RPMI8226 (cell line): ENCODE data around the gene MYH9.

Experiments used
- DNase-seq: peaks from one replicate; pipeline ENCODE4 v3.0.0-alpha.2; 2015

Gene MYH9

DNA sequence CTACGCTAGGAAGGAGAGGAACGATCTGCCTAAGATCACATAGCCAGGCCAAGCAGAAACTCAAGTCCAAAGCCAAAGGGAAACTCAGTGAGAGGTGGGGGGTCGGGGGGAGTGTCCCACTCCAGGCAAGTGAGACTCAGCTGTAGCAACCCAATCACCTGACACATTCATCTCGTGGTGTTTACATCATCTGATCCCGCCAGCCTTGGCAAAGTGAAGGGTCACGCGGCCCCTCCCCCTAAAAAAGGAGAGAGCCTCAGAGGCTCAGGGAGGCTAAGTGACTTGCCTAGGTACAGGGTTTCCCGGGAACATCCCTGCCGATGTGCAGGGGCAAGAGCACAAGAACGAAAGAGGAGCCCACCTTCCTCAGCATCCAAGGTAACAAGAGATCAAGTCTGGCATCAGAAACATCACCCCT is 21.5 kb downstream of the MYH9 start:
- DNase-seq: no peak

DNA sequence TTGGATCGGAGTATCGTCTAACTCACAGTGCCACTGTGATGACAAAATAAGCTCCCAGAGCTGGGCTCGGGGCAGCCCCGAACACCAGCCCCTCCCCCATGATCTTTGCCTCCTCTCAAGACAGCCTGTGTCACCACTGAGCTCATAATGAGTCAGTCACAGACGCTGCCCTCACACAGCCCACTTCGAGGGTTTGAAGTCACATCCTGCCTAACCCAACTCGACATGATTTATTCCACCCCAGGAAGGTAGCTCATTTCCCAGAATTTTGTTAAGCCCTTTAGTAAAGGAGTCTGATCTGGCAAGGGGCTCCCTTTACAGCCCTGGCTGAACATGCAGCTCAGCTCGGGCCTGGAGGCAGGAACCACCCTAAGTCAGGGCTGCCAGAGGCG is 22.8 kb downstream of the MYH9 start:
- DNase-seq: no peak

DNA sequence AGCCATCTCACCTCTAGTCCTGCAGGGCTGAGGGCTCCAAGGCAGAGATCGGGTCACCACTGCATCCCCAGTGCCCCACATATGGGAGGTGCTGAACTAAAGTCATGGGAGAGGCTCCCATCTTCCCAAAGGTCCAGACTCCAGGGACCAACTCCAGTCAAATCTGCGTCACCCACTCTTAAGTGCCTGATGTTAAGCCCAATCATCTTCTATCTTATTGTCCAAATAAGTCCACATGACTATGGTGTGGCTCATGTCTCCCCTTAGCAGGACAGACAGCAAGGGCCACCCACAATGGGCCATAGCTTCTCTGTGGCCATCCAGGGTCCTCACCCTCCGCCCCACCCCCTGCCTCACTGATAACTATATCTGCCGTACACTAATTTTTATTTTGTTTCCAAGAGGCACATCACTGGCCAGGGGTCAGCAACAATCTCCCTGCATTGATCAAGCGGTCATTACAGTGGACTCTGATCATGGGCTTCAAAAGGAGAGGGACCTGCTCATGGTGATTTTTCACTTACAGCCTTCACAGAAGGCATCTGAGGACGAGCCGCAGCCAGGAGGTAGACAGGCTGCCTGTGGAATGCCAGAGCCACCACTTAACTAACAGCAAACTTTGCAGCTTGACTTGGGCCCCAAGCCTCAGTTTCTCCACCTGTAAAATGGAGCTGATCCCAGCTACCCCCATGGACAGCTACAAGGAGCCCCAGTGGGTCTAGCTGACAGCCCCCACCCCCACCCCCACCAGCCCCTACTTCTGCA is 23.3 kb downstream of the MYH9 start:
- DNase-seq: no peak

DNA sequence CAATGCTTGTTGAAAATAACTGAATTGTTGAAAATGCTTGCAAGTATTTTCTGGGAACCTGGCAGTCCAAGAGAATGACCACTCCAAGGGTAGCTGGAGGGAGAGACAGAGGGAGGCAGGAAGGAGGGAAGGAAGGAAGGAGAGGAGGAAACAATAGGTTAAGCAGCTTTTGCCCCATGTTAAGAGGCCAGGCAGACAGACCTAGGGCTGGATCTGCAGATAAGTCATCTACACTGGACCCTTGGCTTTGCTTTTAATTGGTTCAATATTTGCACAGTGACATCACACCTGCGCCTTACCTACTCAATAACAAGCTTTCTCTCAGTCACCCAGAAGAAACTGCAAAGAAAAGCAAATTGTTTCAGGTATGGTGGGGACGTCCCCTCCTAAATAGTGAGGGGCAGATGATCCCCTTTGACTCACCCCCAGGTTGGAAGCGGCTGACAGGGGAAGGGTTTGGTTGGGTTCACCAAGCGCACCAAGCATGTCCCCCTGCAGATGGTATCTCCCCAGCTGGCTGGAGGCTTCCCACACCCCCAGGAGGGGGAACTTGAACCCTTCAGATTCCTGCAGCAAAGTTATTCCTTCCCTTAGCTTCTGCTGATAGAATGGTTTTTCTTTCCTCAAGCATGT is 24.3 kb downstream of the MYH9 start:
- DNase-seq: no peak

DNA sequence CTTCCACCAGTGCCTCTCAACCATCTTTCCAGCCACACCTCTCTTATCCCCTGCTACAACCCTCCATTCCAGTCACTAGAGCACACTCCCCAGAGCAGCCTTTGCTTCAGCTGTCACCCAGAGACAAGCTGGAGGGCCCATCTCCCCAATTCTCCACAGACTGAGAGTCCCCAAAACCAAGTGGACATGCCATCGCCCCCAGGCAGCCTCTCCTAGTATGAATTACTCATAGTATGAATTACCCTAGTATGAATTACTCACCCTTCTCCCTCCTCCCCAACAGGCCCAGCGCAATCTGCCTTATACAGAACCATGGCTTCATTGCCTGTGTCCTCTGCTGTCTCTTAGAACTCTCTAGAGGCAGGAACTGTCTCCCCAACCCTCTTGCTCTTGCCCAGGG is 24.8 kb downstream of the MYH9 start:
- no peak for DNase-seq

DNA sequence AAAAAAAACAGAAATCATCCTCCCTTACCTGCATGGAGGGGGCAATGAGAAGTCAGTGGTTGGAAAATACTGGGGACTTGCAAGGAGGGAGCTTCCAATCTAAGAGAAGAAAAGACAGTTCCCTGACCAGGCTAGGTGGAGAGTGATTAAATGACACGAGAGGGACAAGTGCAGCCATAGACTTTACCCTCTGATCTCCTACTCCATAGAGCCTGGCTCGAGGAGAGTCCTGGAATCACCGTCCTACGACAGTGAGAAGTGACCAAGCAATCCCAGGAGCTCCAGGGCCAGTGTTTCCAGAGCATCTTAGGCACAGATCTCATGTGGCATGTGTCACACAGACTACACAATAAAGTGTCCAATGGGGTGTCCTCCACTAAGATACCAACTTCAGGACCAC is 25.7 kb downstream of the MYH9 start:
- DNase-seq: no peak

DNA sequence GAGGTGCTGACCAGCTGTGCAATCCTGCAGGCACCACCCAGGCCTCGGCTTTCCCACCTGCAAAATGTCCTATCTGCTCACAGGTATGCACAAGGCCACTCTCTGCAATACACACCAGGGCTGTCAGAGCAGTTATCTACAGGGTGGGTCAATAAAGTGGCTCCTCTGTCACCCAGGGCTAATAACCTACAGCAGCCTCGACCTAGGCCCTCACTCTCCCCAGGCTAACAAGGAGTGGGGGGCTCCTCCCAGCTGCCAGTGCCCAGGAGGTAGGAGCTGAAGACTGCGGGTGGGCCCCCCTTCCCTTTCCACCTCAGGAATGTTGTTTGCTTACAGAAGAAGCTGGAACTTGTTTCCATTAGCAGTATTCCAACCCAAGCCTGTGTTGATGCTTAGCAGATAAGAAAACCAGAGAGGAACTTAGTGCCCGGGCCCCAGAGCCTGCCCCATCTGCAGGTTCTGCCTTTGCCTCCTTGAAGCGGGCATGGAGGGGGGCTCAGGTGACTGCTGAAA is 26.8 kb downstream of the MYH9 start:
- DNase-seq: no peak

DNA sequence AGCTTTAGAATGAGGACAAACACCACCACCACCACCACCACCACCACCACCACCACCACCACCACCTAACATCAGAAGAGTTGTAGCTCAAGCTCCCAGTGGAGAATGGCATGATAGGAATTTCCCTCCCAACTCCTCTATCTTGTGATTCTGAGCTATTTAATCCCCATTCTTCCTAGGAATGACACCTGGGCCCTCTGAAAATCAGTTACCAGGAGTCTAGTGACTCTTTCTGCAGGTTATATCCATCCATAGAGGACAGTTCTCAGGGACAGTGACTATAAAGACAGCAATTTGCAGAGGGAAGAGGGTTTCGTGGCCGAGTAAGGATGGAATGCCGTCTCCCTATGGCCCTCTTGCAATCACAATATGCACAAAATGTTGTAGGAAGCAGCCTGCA is 27.8 kb downstream of the MYH9 start:
- no peak for DNase-seq

DNA sequence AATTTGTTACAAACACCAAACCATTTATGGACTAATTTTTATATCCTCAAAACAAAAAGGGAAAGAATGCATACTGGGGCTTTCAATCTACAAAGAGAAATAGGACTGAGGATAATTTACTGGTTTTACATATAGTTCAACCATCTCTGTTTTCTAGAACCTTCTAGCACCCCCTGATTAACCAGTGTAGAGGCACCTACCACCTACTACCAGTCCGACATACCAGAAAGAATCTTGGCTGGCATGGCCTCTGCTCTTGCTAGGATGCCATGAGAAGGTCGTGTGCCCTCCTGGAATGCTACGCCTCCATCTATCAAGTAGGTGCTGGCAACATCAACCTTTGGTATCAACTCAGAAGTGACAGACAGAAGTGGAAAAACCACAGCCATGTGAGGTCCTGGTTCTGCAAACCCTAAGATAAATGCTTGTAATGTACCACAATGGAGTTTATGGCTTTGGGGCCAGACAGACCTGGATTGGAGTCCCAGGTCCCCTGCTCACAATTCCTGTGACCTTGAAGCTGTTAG is 28.2 kb downstream of the MYH9 start:
- DNase-seq: no peak

DNA sequence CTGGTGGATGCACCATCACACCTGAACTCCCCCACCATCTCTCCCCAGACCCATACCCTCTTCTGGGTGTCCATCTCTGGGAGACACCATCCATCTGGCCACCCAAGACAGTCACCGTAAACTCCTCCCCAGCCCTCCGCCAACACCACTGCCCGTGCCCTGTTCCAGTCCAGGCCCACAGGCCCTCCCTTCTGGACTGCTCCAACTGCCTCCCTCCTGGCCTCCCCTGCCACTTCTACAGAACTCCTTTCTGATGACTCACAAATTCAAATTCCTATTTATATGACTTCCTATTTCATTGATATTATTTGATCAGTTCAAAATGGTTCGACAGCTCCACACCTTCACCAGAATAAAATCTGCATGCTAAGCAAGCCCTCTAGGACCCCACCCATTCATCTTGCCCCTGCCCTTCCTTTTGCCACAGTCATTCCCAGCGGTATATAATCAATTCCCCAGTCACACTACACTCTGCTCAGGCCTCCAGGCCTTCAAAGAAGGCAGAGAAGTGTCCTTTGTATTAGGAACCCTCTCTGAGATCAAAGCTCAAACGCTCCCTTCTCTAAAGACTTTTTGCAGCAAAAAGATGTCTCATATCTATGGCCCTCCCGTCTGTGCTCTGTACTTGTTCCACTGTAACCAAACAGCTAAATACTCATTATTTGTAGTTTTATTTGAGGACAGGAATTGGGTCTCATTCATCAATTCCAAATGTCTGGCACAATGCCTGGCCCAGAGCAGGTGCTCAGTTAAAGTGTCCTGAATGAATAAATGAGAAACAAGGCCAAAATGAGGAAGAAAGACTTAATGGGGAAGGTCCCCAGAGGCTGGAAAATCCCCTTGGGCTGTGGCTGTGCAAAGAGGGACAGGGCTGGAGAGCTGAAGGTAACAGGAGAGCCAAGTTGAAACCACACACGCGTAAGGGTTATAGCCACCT is 29.0 kb downstream of the MYH9 start:
- peak; percentile 50 for DNase-seq

DNA sequence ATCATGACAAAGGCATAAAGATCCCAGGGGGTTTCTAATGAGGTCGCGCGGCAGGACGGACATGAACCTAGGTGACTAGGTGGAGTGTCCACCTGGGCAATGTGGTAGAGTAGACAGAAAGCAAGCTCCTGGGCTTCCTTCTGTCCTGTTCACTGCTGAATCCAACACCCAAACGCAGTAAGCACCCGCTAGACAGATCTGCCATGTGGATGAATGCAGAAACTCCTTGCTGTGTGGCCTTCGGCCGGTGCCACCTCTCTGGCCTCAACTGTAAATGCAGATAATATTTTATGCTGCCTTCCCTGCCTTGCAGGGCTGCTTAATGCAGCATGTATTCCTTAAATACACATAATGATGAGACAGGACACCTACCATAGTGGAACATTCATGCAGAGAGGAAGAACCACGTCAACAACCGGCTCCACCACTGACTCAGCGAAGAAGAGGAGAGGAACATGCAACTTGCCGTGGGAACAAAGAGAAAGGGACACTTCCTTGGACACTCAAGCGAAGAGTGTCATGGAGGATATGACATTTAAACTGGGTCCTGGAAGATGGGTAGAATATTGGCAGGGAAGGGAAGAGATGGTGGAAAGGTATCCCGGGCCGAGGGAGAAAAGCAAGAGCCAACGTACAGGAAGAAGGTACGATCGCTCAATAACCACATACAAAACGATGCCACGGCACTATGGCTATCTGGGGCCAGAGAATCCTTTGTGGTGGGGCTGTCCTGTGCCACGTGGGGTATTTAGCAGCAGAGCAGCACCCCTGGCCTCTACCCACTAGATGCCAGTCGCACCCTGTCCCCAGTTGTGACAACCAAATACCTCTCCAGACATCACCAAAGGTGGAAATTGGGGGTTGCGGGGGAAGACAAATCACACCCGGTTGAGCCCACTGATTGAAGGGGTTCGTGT is 30.8 kb downstream of the MYH9 start:
- no peak for DNase-seq

DNA sequence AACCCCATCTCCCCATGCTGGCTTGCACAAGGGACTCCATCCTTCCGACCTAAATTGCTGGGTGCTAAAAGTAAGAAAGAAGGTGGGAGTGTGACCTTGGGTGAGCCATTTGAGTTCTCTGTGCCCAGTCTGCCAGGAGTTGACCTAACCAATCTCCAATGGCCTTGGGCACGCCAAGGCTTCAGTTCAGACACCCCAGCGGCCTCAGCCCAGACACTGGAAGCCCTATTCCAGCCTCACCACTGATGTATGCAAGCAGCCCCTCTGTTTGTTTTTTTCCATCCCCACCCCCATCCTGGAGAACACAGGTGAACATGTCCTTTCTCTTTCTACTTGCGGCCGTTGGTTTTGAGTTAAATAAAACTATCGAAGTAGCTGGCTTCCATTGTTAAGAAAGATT is 31.9 kb downstream of the MYH9 start:
- DNase-seq: no peak

DNA sequence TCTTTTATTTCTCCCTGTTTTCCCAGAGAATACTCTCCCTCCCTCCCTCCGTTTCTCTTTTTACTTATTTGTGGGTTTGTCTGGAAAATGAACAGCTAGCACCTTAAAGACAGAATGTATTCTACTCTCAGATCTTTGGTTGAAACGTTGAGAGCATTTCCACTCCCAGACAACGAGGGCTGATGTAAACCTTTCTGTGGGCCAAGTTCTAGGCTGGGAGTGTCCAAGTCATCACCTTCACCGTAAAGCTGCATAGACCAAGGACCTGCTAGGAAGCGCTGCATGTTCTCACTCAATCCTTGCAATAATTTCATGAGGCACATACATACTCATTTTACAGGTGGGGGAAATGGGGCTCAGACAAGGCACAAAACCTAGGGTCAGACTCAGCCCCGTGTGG is 32.4 kb downstream of the MYH9 start:
- peak; percentile 70 for DNase-seq

DNA sequence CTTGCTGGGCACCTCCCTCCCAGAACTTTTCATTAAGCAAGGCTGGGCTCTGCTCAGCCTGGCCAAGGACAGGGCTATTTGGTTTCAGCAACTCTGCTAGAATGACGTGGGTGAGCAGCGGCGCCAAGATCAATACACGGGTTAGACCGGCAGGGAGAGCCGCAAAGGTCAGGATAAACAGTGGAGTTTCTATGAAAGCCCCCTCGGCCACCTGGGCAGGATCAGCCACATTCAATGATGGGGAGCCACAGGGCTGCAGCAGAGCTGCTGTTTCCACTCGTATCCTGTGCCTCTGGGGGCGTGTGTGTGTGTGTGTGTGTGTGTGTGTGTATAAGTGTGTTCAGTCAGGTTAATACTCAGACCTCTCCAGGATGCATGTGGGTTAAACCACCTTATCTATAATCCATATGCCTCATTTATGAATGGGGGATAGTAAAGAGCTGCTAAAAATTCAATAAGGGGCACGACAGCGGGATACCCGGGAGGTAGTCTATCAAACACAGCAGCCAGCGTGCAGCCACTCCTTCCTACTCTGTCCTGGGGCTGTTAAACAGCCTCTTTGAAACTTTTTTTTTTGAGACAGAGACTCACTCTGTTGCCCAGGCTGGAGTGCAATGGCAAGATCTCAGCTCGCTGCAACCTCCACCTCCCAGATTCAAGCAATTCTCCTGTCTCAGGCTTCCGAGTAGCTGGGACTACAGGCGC is 34.8 kb downstream of the MYH9 start:
- DNase-seq: no peak

DNA sequence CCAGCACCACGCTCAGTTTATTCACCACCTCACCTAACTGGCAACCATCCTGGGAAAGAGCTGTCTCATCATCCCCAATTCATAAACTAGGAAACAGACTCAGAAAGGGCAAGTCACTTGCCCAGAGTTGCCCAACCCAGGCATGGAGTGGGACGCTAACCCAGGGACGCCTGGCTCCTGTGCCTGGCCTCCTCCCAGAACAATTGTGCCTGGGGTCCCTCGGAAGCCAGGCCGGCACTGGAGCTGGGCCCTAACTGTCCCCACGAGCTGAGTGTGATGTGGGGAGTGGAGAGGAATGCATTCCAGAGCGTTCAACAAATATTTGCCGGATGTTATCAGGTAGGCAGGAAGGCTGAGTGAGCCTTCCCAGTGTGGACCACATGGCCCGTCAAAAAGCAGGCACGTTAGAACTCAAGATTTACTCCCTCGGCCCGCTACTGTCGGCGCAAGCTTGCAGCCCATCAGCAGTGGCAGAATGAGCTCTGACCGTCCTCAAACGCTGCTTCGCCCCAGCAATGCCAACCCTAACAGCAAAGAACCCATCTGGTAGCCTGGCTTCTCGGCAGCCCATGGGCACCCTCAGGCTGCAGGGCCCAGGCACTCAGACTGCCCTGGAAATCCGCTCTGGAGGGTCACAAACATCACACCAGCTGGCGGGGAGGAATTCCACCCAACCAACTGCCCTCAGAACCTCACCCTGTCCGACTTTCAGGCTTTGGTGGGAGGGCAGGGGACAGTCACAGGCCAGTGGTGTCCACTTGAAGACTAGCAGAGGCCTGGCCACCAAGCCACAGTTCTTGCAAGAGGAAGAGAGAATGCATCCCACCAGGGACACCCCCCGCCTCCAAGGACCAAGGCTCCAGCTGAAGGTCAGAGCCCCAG is 35.6 kb downstream of the MYH9 start:
- DNase-seq: no peak

DNA sequence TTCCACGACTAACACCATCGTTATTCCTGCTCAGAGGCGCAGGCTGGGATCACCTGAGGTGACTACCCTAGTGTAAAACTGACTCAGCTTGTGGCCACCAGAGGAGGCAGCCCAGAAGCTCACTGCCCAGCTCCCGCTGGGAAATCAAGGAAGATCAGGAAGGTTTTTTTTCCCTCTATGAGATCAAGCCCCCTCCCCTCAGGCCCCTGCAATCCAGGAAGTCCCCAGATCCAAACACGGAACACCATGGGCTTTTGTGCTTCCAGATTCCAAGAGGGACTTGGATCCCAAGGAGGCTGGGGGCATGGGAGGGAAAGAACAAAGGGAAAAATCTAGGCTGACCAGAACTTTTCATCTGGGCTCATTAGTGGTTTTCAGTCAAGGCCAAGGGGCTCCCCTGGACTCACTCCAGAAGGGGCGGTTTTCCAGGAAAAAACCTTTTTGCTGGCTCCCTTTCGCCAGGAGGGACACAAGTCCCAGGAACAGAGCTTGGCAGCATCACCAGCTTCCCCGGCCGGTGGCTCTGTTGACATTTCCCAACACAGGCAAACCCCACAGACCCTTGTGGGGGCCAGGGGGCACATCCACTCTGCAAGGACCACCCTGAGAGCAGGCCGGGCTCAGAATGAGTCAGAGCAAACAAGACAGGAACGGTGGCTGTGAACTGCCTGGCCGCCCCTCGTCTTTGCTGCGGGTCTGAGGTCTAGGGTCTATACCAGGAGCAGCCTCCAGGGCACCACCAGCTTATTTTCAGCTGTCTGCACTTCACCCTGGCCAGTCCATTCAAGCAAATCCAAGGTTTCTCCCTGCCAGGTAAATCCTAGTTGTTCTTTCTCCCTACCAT is 36.8 kb downstream of the MYH9 start:
- no peak for DNase-seq

DNA sequence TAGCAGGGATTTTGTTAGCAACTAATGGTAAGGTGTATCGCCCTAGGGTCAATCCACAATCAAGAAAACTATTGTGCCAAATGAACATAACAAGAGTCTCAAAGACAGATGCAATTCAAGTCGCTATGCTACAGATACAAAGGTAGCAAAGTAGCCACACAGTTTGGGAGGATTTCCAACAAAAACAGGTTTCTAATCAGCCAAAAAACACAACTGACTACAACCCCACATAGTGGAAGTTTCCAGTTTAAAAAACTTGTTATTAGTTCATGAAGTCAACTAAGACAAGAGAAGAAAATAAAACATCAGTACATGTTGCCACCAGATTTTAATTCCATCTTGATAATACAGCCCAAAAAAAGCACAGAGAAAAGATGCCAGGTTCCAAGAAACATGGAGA is 38.0 kb downstream of the MYH9 start:
- no peak for DNase-seq

DNA sequence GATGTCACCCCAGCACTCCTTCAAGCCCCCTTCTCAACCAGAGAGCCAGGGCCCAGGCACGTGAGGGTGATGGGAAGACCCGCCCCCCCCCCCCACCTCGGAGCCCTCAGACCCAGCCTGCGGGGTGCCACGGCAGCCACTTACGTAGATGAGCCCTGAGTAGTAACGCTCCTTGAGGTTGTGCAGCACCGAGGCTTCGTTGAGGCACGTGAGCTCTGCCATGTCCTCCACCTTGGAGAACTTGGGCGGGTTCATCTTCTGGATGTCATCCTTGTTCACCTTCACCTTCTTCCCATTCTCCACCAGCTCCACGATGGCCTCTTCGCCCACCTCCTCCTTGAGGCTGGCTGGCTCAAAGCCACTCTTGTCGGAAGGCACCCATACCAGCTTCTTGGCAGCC is 39.0 kb downstream of the MYH9 start:
- DNase-seq: no peak

DNA sequence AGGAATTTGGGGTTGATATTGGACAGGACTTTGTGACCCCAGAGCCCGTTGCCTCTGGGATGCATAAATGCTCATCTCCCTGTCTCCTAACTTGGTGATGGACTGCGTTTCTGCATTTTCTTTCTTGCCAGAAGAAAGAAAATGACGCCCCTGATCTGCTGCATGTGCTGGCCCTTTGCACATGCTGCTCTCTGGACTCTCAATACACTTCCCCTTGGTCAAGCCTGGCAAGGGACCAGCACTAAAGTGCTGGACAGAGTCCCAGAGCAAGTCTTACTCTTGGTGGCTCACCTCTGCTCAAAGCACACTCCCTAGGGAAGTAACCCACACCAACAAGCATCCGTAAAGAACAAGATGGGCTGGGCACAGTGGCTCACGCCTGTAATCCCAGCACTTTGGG is 40.7 kb downstream of the MYH9 start:
- DNase-seq: no peak
